K562 (cell line): ENCODE data around the gene MBOAT7.

Experiments used
- BACH1 ChIP-seq: fragments of 200-800 bp; sonication (Bioruptor generic); IDR thresholded peaks from 2 replicates; pipeline ENCODE4 v1.6.1; 2016; ENCODE audit warnings: missing genetic modification characterization, missing compliant biosample characterization
- CBX5 ChIP-seq: IDR thresholded peaks from 2 replicates; pipeline ENCODE4 v1.6.1; 2014; ENCODE audit warnings: low read depth, borderline replicate concordance
- EP300 ChIP-seq: IDR thresholded peaks from 2 replicates; pipeline ENCODE4 v1.6.1; 2012; ENCODE audit warnings: low read length, improper control_type of control experiment
- GTF2F1 ChIP-seq: IDR thresholded peaks from 2 replicates; pipeline ENCODE4 v1.6.1; 2011; ENCODE audit warnings: low read depth, low read length, improper control_type of control experiment
- HDAC2 ChIP-seq: fragments of 450-650 bp; IDR thresholded peaks from 2 replicates; pipeline ENCODE4 v1.6.1; 2016; ENCODE audit warnings: mild to moderate bottlenecking
- MTA1 ChIP-seq: fragments of 450-650 bp; IDR thresholded peaks from 2 replicates; pipeline ENCODE4 v1.6.1; 2017; ENCODE audit warnings: borderline replicate concordance
- PHF21A ChIP-seq: fragments of 450-650 bp; IDR thresholded peaks from 2 replicates; pipeline ENCODE4 v1.6.1; 2017; ENCODE audit warnings: low read depth, borderline replicate concordance
- SP2 ChIP-seq: IDR thresholded peaks from 2 replicates; pipeline ENCODE4 v1.6.1; 2011; ENCODE audit warnings: mild to moderate bottlenecking, low read depth, low read length, moderate library complexity; ENCODE audit not compliant: poor library complexity, severe bottlenecking; ENCODE audit errors: extremely low read depth
- ZKSCAN1 ChIP-seq: fragments of 150-350 bp; IDR thresholded peaks from 2 replicates; pipeline ENCODE4 v1.6.1; 2016; ENCODE audit warnings: low read depth, low read length
- ZNF780A ChIP-seq: fragments of 250-450 bp; sonication (Bioruptor Pico); IDR thresholded peaks from 2 replicates; pipeline ENCODE4 v1.5.0; 2021; ENCODE audit warnings: mild to moderate bottlenecking
- TF ChIP-seq, protein P1 (sequence below), 3 experiments: IDR thresholded peaks in 2 of 3; conservative IDR thresholded peaks in 1 of 3; 2 replicates each; pipeline ENCODE4 v1.5.1; 2011 to 2012; ENCODE audit warnings: low read length in 3 of 3, mild to moderate bottlenecking in 3 of 3, control low read depth in 2 of 3, improper control_type of control experiment in 1 of 3, inconsistent platforms in 1 of 3, low read depth in 1 of 3, mixed read lengths in 1 of 3, moderate library complexity in 1 of 3; ENCODE audit not compliant: insufficient read depth in 2 of 3
- TF ChIP-seq, protein P2 (sequence below): sonication (generic); formaldehyde crosslinking; IDR thresholded peaks from 2 replicates; pipeline ENCODE4 v1.8.0; 2022; ENCODE audit warnings: mild to moderate bottlenecking, low read depth, missing genetic modification reagents

DNA sequence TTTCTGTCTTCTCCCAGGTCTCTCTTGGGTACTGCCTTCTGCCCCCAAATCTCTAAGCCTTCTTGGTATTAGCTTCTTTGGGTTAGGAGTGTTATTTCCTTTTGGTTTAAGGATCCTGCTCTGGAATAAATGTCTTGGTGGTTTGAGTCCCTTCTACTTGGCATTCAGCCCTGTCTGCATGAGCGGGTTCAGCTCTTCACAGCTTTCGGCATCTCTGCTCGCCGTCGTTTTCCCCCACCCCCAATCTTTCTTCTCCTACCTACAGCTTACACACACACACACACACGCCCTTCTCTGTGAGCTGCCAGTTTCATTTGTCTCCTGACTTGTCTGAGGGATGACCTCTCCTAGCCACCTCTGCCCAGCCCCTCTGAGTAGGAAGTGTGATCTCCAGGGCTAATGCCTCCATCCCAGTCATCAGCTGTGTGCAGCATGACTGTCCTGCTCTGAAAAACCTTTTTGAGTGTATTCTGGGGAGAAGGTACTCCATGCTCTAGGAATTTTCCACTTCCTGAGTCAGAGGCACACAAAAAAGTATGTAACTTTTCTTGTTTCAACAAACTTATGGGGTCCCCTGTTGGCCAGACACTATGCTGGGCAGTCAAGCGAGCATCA, 47.1 kb downstream of the MBOAT7 start:
- TF ChIP-seq ZNF780A (CRISPR knock-in tag) = no peak
- TF ChIP-seq SP2 = no peak
- TF ChIP-seq BACH1 (tag) = no peak
- TF ChIP-seq, protein P1, sequence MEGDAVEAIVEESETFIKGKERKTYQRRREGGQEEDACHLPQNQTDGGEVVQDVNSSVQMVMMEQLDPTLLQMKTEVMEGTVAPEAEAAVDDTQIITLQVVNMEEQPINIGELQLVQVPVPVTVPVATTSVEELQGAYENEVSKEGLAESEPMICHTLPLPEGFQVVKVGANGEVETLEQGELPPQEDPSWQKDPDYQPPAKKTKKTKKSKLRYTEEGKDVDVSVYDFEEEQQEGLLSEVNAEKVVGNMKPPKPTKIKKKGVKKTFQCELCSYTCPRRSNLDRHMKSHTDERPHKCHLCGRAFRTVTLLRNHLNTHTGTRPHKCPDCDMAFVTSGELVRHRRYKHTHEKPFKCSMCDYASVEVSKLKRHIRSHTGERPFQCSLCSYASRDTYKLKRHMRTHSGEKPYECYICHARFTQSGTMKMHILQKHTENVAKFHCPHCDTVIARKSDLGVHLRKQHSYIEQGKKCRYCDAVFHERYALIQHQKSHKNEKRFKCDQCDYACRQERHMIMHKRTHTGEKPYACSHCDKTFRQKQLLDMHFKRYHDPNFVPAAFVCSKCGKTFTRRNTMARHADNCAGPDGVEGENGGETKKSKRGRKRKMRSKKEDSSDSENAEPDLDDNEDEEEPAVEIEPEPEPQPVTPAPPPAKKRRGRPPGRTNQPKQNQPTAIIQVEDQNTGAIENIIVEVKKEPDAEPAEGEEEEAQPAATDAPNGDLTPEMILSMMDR (IDR thresholded peaks at IDR 0.05 in 2 of 3, conservative IDR thresholded peaks at IDR 0.05 in 1 of 3; ENCODE audit: insufficient read depth in 2 of 3, low read depth in 1 of 3, low read length in 3 of 3) = no peak
- TF ChIP-seq, protein P2, sequence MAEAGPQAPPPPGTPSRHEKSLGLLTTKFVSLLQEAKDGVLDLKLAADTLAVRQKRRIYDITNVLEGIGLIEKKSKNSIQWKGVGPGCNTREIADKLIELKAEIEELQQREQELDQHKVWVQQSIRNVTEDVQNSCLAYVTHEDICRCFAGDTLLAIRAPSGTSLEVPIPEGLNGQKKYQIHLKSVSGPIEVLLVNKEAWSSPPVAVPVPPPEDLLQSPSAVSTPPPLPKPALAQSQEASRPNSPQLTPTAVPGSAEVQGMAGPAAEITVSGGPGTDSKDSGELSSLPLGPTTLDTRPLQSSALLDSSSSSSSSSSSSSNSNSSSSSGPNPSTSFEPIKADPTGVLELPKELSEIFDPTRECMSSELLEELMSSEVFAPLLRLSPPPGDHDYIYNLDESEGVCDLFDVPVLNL = no peak
- TF ChIP-seq HDAC2 = no peak
- TF ChIP-seq PHF21A = no peak
- no peak for TF ChIP-seq CBX5
- TF ChIP-seq EP300 = no peak
- no peak for TF ChIP-seq MTA1
- TF ChIP-seq ZKSCAN1 = no peak
- TF ChIP-seq GTF2F1 = no peak
